GM18498 (cell line): ENCODE measurements around the gene TMEM69.
"Not testable (repeated sequence)": the region's sequence is repeated elsewhere in the genome, so short reads cannot be mapped to it uniquely, and the experiment has no call there.

ENCODE experiments used
- ATAC-seq: cut with Tn5 transposase; IDR thresholded peaks from one replicate; pipeline ENCODE4 v1.9.1; 2021; ENCODE audit warnings: mild to moderate bottlenecking, moderate library complexity; ENCODE audit not compliant: unreplicated experiment

The TMEM69 gene

GRCh38 chr1:45677751-45678245 is 10.2 kb upstream of the TMEM69 start:
- ATAC-seq = no peak

- no peak for ATAC-seq
Observed at GRCh38 chr1:45678489-45678888, 9.5 kb upstream of the TMEM69 start.

GRCh38 chr1:45679123-45679522 is 8.9 kb upstream of the TMEM69 start:
- ATAC-seq = no peak

GRCh38 chr1:45682942-45683341 is 5.0 kb upstream of the TMEM69 start:
- no peak for ATAC-seq

GRCh38 chr1:45684402-45684801 is 3.6 kb upstream of the TMEM69 start:
- no peak for ATAC-seq

- ATAC-seq = no peak
Observed at GRCh38 chr1:45685308-45686014, 2.5 kb upstream of the TMEM69 start.

- peak; percentile 7 for ATAC-seq
Observed at GRCh38 chr1:45686015-45686287, 2.0 kb upstream of the TMEM69 start.

- ATAC-seq = peak; percentile 55
Observed at GRCh38 chr1:45686288-45687013, 1.5 kb upstream of the TMEM69 start, which contains the start of gene GPBP1L1. Gene GPBP1L1, minus strand, starts transcription at chr1:45686533. Its CDS starts 27,446 bp downstream, at chr1:45659087.

GRCh38 chr1:45687014-45687753 is 797 bp upstream of the TMEM69 start:
- peak; percentile 86 for ATAC-seq

- not testable (repeated sequence) for ATAC-seq
Observed at GRCh38 chr1:45693811-45694210, 5.8 kb downstream of the TMEM69 start.

- no peak for ATAC-seq
Observed at GRCh38 chr1:45694823-45695222, 6.8 kb downstream of the TMEM69 start.

- ATAC-seq = no peak
Observed at GRCh38 chr1:45704637-45705036, 16.7 kb downstream of the TMEM69 start.

- ATAC-seq = no peak
Observed at GRCh38 chr1:45713711-45714110, 25.7 kb downstream of the TMEM69 start.

GRCh38 chr1:45716700-45717099 is 28.7 kb downstream of the TMEM69 start:
- ATAC-seq = no peak

- ATAC-seq = not testable (repeated sequence)
Observed at GRCh38 chr1:45717386-45717785, 29.4 kb downstream of the TMEM69 start.

- no peak for ATAC-seq
Observed at GRCh38 chr1:45718289-45718688, 30.3 kb downstream of the TMEM69 start.

- ATAC-seq = no peak
Observed at GRCh38 chr1:45721207-45721606, 33.2 kb downstream of the TMEM69 start.

- ATAC-seq = no peak
Observed at GRCh38 chr1:45722809-45723208, 34.8 kb downstream of the TMEM69 start.

- ATAC-seq = no peak
Observed at GRCh38 chr1:45723248-45723930, 35.4 kb downstream of the TMEM69 start.

- ATAC-seq = not testable (repeated sequence)
Observed at GRCh38 chr1:45726007-45726406, 38.0 kb downstream of the TMEM69 start.
